ENCODE measurements around the gene STOX1.

DNA sequence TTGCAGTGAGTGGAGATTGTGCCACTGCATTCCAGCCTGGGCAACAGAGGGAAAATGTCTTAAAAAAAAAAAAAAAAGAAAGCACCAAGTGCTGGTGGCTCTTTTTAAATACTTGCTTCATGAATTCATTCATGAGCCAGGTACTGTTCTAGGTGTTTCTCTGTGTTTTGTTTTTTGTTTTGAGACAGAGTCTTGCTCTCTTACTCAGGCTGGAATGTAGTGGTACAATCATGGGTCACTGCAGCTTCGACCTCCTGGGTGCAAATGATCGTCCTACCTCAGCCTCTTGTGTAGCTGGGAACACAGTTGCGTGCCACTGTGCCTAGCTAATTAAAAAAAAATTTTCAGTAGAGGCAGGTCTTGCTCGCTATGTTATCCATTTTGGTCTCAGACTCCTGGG lies 5.3 kb downstream of the STOX1 start:
- TF ChIP-seq, protein P1, sequence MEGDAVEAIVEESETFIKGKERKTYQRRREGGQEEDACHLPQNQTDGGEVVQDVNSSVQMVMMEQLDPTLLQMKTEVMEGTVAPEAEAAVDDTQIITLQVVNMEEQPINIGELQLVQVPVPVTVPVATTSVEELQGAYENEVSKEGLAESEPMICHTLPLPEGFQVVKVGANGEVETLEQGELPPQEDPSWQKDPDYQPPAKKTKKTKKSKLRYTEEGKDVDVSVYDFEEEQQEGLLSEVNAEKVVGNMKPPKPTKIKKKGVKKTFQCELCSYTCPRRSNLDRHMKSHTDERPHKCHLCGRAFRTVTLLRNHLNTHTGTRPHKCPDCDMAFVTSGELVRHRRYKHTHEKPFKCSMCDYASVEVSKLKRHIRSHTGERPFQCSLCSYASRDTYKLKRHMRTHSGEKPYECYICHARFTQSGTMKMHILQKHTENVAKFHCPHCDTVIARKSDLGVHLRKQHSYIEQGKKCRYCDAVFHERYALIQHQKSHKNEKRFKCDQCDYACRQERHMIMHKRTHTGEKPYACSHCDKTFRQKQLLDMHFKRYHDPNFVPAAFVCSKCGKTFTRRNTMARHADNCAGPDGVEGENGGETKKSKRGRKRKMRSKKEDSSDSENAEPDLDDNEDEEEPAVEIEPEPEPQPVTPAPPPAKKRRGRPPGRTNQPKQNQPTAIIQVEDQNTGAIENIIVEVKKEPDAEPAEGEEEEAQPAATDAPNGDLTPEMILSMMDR (IDR thresholded peaks at IDR 0.05 in 2 of 3, conservative IDR thresholded peaks at IDR 0.05 in 1 of 3; ENCODE audit: control insufficient read depth in 2 of 3, extremely low read depth in 1 of 3, insufficient read depth in 1 of 3, low read depth in 3 of 3, low read length in 3 of 3), result no peak
- TF ChIP-seq CHD2 (IDR thresholded peaks at IDR 0.05; ENCODE audit: borderline replicate concordance, low read depth, low read length), result no peak
- TF ChIP-seq JUND (IDR thresholded peaks at IDR 0.05; ENCODE audit: low read depth, low read length), result no peak
- TF ChIP-seq SP1 (IDR thresholded peaks at IDR 0.05; ENCODE audit: low read depth, low read length), result no peak
- TF ChIP-seq, protein P2, sequence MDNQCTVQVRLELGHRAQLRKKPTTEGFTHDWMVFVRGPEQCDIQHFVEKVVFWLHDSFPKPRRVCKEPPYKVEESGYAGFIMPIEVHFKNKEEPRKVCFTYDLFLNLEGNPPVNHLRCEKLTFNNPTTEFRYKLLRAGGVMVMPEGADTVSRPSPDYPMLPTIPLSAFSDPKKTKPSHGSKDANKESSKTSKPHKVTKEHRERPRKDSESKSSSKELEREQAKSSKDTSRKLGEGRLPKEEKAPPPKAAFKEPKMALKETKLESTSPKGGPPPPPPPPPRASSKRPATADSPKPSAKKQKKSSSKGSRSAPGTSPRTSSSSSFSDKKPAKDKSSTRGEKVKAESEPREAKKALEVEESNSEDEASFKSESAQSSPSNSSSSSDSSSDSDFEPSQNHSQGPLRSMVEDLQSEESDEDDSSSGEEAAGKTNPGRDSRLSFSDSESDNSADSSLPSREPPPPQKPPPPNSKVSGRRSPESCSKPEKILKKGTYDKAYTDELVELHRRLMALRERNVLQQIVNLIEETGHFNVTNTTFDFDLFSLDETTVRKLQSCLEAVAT (IDR thresholded peaks at IDR 0.05), result no peak
- no peak for TF ChIP-seq BRCA1 (IDR thresholded peaks at IDR 0.05; ENCODE audit: low read depth, low read length)
- TF ChIP-seq CBFB (IDR thresholded peaks at IDR 0.05; ENCODE audit: low read depth), result no peak
- TF ChIP-seq, protein P3, sequence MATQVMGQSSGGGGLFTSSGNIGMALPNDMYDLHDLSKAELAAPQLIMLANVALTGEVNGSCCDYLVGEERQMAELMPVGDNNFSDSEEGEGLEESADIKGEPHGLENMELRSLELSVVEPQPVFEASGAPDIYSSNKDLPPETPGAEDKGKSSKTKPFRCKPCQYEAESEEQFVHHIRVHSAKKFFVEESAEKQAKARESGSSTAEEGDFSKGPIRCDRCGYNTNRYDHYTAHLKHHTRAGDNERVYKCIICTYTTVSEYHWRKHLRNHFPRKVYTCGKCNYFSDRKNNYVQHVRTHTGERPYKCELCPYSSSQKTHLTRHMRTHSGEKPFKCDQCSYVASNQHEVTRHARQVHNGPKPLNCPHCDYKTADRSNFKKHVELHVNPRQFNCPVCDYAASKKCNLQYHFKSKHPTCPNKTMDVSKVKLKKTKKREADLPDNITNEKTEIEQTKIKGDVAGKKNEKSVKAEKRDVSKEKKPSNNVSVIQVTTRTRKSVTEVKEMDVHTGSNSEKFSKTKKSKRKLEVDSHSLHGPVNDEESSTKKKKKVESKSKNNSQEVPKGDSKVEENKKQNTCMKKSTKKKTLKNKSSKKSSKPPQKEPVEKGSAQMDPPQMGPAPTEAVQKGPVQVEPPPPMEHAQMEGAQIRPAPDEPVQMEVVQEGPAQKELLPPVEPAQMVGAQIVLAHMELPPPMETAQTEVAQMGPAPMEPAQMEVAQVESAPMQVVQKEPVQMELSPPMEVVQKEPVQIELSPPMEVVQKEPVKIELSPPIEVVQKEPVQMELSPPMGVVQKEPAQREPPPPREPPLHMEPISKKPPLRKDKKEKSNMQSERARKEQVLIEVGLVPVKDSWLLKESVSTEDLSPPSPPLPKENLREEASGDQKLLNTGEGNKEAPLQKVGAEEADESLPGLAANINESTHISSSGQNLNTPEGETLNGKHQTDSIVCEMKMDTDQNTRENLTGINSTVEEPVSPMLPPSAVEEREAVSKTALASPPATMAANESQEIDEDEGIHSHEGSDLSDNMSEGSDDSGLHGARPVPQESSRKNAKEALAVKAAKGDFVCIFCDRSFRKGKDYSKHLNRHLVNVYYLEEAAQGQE (IDR thresholded peaks at IDR 0.05; ENCODE audit: low read depth, low read length), result no peak
- TF ChIP-seq, protein P4, sequence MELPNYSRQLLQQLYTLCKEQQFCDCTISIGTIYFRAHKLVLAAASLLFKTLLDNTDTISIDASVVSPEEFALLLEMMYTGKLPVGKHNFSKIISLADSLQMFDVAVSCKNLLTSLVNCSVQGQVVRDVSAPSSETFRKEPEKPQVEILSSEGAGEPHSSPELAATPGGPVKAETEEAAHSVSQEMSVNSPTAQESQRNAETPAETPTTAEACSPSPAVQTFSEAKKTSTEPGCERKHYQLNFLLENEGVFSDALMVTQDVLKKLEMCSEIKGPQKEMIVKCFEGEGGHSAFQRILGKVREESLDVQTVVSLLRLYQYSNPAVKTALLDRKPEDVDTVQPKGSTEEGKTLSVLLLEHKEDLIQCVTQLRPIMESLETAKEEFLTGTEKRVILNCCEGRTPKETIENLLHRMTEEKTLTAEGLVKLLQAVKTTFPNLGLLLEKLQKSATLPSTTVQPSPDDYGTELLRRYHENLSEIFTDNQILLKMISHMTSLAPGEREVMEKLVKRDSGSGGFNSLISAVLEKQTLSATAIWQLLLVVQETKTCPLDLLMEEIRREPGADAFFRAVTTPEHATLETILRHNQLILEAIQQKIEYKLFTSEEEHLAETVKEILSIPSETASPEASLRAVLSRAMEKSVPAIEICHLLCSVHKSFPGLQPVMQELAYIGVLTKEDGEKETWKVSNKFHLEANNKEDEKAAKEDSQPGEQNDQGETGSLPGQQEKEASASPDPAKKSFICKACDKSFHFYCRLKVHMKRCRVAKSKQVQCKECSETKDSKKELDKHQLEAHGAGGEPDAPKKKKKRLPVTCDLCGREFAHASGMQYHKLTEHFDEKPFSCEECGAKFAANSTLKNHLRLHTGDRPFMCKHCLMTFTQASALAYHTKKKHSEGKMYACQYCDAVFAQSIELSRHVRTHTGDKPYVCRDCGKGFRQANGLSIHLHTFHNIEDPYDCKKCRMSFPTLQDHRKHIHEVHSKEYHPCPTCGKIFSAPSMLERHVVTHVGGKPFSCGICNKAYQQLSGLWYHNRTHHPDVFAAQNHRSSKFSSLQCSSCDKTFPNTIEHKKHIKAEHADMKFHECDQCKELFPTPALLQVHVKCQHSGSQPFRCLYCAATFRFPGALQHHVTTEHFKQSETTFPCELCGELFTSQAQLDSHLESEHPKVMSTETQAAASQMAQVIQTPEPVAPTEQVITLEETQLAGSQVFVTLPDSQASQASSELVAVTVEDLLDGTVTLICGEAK (IDR thresholded peaks at IDR 0.05; ENCODE audit: borderline replicate concordance), result no peak
- TF ChIP-seq RFX5 (IDR thresholded peaks at IDR 0.05; ENCODE audit: low read depth, low read length), result no peak
- TF ChIP-seq RCOR1 (conservative IDR thresholded peaks at IDR 0.05; ENCODE audit: low read depth, low read length), result no peak
- TF ChIP-seq POLR2AphosphoS5 (IDR thresholded peaks at IDR 0.05; ENCODE audit: low read length), result no peak
- TF ChIP-seq YBX1 (IDR thresholded peaks at IDR 0.05), result no peak
- no peak for TF ChIP-seq BCL11A (IDR thresholded peaks at IDR 0.05; ENCODE audit: low read depth, low read length)

Data from GM12878 (cell line).